Neural progenitor cell (in vitro differentiated cells): ENCODE results near the gene HEG1. TPM values are rescaled to one million over a fixed set of nuclear protein-coding genes. Genes with fewer than 3 reads are reported as not detected.

Experiments
- DNase-seq: peaks from one replicate; pipeline ENCODE4 v3.0.0-alpha.2; 2016; ENCODE audit warnings: low spot score
- H2AFZ ChIP-seq: fragments of 200-600 bp; sonication (generic); replicated peaks from 2 replicates; pipeline ENCODE4 v1.6.1; 2016; ENCODE audit warnings: antibody characterized with exemption
- H3F3A ChIP-seq: fragments of 200-600 bp; sonication (generic); 2 replicates; pipeline ENCODE4 v1.6.1; 2016; ENCODE audit warnings: antibody characterized with exemption, low read depth
- H3K27ac ChIP-seq: fragments of 200-600 bp; sonication (generic); 2 replicates; pipeline ENCODE4 v1.5.1; 2016; ENCODE audit warnings: mild to moderate bottlenecking
- H3K27me3 ChIP-seq: fragments of 200-600 bp; sonication (generic); 2 replicates; pipeline ENCODE4 v1.6.1; 2016; ENCODE audit warnings: mild to moderate bottlenecking, moderate library complexity
- H3K36me3 ChIP-seq: fragments of 200-600 bp; sonication (generic); 2 replicates; pipeline ENCODE4 v1.5.1; 2016
- H3K4me1 ChIP-seq: fragments of 200-600 bp; sonication (generic); 2 replicates; pipeline ENCODE4 v1.6.1; 2016; ENCODE audit warnings: mixed run types
- H3K4me2 ChIP-seq: fragments of 200-600 bp; sonication (generic); 2 replicates; pipeline ENCODE4 v1.6.1; 2016
- H3K4me3 ChIP-seq: fragments of 200-600 bp; sonication (generic); 2 replicates; pipeline ENCODE4 v1.5.1; 2016
- H3K79me2 ChIP-seq: fragments of 200-600 bp; sonication (generic); 2 replicates; pipeline ENCODE4 v1.6.1; 2016; ENCODE audit warnings: low read depth
- H3K9ac ChIP-seq: fragments of 200-600 bp; sonication (generic); 2 replicates; pipeline ENCODE4 v1.6.1; 2016
- H3K9me3 ChIP-seq: fragments of 200-600 bp; sonication (generic); 2 replicates; pipeline ENCODE4 v1.5.1; 2016; ENCODE audit warnings: low read depth
- H4K20me1 ChIP-seq: fragments of 200-600 bp; sonication (generic); 2 replicates; pipeline ENCODE4 v1.6.1; 2016; ENCODE audit warnings: low read depth
- H3K27ac Mint-ChIP-seq: 3 replicates; pipeline ENCODE4 v1.8.0; 2021; ENCODE audit warnings: mixed read lengths
- H3K27me3 Mint-ChIP-seq: 2 replicates; pipeline ENCODE4 v1.8.0; 2022; ENCODE audit warnings: low read depth, mild to moderate bottlenecking, inconsistent platforms, moderate library complexity, mixed read lengths; ENCODE audit not compliant: insufficient read depth
- H3K36me3 Mint-ChIP-seq: 3 replicates; pipeline ENCODE4 v1.8.0; 2021; ENCODE audit warnings: mixed read lengths
- H3K4me1 Mint-ChIP-seq: 3 replicates; pipeline ENCODE4 v1.8.0; 2021; ENCODE audit warnings: mixed read lengths
- H3K4me3 Mint-ChIP-seq: 3 replicates; pipeline ENCODE4 v1.8.0; 2021; ENCODE audit warnings: mild to moderate bottlenecking, moderate library complexity, mixed read lengths
- H3K9me3 Mint-ChIP-seq: 3 replicates; pipeline ENCODE4 v1.8.0; 2020; ENCODE audit warnings: mixed read lengths
- EZH2 ChIP-seq: fragments of 200-600 bp; sonication (generic); IDR thresholded peaks from 2 replicates; pipeline ENCODE4 v1.6.1; 2017; ENCODE audit warnings: antibody characterized with exemption, mild to moderate bottlenecking, moderate library complexity
- EZH2phosphoT487 ChIP-seq: fragments of 200-600 bp; sonication (generic); IDR thresholded peaks from 2 replicates; pipeline ENCODE4 v1.6.1; 2017; ENCODE audit warnings: antibody characterized with exemption
- total RNA-seq: library from RNA; depleted of rRNA; stranded (reverse); fragments of >200 nt; gene quantifications from 2 replicates; pipeline ENCODE4 v1.2.3, GENCODE V29; 2015; ENCODE audit warnings: low replicate concordance
- TF ChIP-seq, protein P1 (sequence below): fragments of 200-600 bp; sonication (generic); IDR thresholded peaks from 2 replicates; pipeline ENCODE4 v1.5.1; 2017; ENCODE audit warnings: antibody characterized with exemption, mild to moderate bottlenecking

The HEG1 gene
- total RNA-seq, 1 donor from 2014 or later = 11.4 TPM

DNA sequence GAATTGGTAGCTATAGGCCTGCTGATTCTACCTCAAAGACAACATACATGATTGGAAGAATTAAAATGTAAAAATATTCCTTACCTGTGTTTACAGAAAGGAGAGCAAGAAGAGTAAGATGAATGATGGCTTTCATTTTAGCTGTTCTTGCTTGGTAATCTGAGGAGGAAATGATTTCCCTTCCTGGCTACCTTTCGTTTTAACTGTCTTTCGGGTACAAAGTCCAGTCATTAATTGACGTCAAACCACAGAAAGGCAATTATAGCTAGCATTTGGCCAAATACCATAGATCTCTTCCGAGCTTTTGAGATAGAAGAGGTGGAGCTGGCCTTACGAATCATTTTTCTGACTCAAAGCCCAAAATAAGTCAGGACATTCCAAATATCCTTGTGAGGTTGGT lies 121.2 kb downstream of the HEG1 start, which contains the start of gene MUC13:
Gene MUC13, minus strand, starts transcription at position 175 of the 400 bp plus-strand sequence. Its CDS starts 39 bp downstream, at position 136.
- no peak within 1 kb of the TSS for H2AFZ ChIP-seq
- Mint-ChIP-seq H3K9me3 (peaks cover 2% of the 10 kb centered on the region), H3K27ac (no peak within 1 kb of the TSS), H3K4me1 (peaks cover 2% of the 10 kb centered on the region), H3K4me3 (peak within 1 kb of the TSS; percentile 17), H3K27me3 (peaks cover 5% of the 10 kb centered on the region), H3K36me3 (no peaks in the 10 kb centered on the region)
- H3K27ac ChIP-seq = no peak within 1 kb of the TSS
- H3K79me2 ChIP-seq = no peaks in the 10 kb centered on the region
- no peak within 1 kb of the TSS for H3K9ac ChIP-seq
- H3K27me3 ChIP-seq = no peaks in the 10 kb centered on the region
- no peaks in the 10 kb centered on the region for H3K36me3 ChIP-seq
- TF ChIP-seq EZH2 (no peak), EZH2phosphoT487 (no peak)
- TF ChIP-seq, protein P1, sequence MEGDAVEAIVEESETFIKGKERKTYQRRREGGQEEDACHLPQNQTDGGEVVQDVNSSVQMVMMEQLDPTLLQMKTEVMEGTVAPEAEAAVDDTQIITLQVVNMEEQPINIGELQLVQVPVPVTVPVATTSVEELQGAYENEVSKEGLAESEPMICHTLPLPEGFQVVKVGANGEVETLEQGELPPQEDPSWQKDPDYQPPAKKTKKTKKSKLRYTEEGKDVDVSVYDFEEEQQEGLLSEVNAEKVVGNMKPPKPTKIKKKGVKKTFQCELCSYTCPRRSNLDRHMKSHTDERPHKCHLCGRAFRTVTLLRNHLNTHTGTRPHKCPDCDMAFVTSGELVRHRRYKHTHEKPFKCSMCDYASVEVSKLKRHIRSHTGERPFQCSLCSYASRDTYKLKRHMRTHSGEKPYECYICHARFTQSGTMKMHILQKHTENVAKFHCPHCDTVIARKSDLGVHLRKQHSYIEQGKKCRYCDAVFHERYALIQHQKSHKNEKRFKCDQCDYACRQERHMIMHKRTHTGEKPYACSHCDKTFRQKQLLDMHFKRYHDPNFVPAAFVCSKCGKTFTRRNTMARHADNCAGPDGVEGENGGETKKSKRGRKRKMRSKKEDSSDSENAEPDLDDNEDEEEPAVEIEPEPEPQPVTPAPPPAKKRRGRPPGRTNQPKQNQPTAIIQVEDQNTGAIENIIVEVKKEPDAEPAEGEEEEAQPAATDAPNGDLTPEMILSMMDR = no peak
- H3K4me1 ChIP-seq = peaks cover 7% of the 10 kb centered on the region
- DNase-seq = no peak
- no peaks in the 10 kb centered on the region for H4K20me1 ChIP-seq
- H3K4me2 ChIP-seq = no peak within 1 kb of the TSS
- no peak within 1 kb of the TSS for H3K4me3 ChIP-seq
- no peaks in the 10 kb centered on the region for H3F3A ChIP-seq
- no peaks in the 10 kb centered on the region for H3K9me3 ChIP-seq

DNA sequence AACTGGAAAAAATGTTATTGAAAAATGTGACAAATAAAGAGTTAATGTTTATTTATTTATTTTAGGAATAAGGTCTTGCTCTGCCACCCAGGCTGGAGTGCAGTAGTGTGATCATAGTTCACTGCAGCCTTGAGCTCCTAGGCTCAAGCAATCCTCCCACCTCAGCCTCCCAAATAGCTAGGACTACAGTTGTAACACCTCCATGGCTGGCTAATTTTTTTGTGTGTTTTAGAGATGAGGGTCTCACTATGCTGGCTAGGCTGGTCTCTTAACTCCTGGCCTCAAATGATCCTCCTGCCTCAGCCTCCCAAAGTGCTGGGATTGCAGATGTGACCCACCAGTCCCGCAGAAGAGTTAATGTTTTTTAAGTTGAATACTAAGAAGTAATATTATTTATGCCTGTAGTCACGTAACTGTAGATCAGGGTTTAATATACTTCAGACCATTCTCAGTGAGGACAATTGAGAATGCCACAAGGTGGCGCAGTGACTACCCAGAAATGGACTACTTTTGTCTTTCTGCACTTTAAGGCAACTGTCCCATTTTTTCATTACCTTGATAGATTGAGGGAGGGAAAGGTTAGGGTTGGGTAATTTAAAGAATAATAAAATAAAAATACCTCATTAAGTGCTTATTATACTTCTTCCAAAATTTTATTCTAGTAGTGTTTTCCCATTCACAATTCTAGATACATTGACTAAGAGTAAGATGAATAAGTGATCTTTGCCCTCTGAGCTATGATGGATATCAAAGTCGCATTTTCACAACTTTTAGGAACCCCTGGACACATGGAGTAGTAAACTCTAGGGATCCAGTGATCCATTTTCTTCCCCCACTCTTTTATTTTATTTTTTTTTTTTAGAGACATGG lies 127.2 kb downstream of the HEG1 start:
- TF ChIP-seq, protein P1 = peak; percentile 92
- no peak for TF ChIP-seq EZH2phosphoT487
- Histone ChIP-seq H2AFZ (no peak overlapping the region), H3K79me2 (no peaks in the 10 kb centered on the region), H3K4me3 (no peak overlapping the region), H3K36me3 (no peaks in the 10 kb centered on the region), H3K9ac (no peak overlapping the region), H3K4me2 (no peak overlapping the region), H3F3A (no peaks in the 10 kb centered on the region), H3K9me3 (no peaks in the 10 kb centered on the region), H3K4me1 (peaks cover 6% of the 10 kb centered on the region), H3K27ac (no peak overlapping the region), H3K27me3 (no peaks in the 10 kb centered on the region), H4K20me1 (no peaks in the 10 kb centered on the region)
- peak; percentile 75 for DNase-seq
- no peak overlapping the region for H3K27ac Mint-ChIP-seq
- no peaks in the 10 kb centered on the region for H3K9me3 Mint-ChIP-seq
- no peaks in the 10 kb centered on the region for H3K27me3 Mint-ChIP-seq
- H3K4me3 Mint-ChIP-seq = no peak overlapping the region
- peaks cover 2% of the 10 kb centered on the region for H3K4me1 Mint-ChIP-seq
- no peaks in the 10 kb centered on the region for H3K36me3 Mint-ChIP-seq

DNA sequence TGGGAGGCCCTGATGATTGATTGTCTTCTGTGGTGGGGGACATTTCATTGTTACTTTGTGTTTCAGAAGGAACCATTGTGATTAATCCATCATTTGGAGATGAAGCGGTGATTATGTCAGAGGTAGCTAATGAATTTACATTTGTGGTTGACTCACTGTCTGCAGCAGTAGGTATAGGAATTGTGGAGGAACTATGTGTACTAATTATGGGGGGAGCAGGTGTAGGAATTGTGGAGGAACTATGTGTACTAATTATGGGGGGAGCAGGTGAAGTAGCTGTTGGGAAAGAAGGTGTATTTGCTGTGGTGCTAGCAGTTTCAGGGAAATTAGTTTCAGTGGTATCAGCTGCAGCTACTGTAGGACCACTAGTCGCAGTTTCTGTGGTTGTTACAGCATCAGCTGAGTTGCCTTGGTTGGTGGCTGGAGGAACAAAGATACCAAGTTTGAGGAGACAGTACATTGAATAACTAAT lies 128.2 kb downstream of the HEG1 start:
- Histone ChIP-seq H3F3A (no peaks in the 10 kb centered on the region), H3K9me3 (no peaks in the 10 kb centered on the region), H4K20me1 (no peaks in the 10 kb centered on the region), H3K9ac (no peak overlapping the region), H3K4me1 (no peaks in the 10 kb centered on the region), H3K27me3 (no peaks in the 10 kb centered on the region), H2AFZ (no peak overlapping the region), H3K36me3 (no peaks in the 10 kb centered on the region), H3K79me2 (no peaks in the 10 kb centered on the region), H3K27ac (no peak overlapping the region), H3K4me3 (no peak overlapping the region), H3K4me2 (no peak overlapping the region)
- Mint-ChIP-seq H3K9me3 (no peaks in the 10 kb centered on the region), H3K36me3 (no peaks in the 10 kb centered on the region), H3K27me3 (peaks cover 2% of the 10 kb centered on the region), H3K4me1 (peaks cover under 1% of the 10 kb centered on the region), H3K4me3 (no peak overlapping the region), H3K27ac (no peak overlapping the region)
- no peak for DNase-seq
- no peak for TF ChIP-seq EZH2
- TF ChIP-seq EZH2phosphoT487 = no peak
- TF ChIP-seq, protein P1 = no peak
